HL-60 (cell line): ENCODE measurements around the gene ZMYND8.

Experiments used
- DNase-seq, 2 experiments: peaks; one replicate each; pipeline ENCODE4 v3.0.0-alpha.2; 2010 to 2020; ENCODE audit warnings: low read depth in 1 of 2, low spot score in 1 of 2
- H3K27ac ChIP-seq: fragments of 250-450 bp; sonication (Bioruptor Pico); replicated peaks from 2 replicates; pipeline ENCODE4 v1.5.1; 2020; ENCODE audit warnings: mild to moderate bottlenecking, moderate library complexity
- H3K27me3 ChIP-seq: fragments of 250-450 bp; sonication (Bioruptor Pico); 2 replicates; pipeline ENCODE4 v1.5.1; 2021; ENCODE audit warnings: mild to moderate bottlenecking, moderate library complexity; ENCODE audit not compliant: insufficient read depth, poor library complexity, severe bottlenecking
- H3K4me3 ChIP-seq: replicated peaks from 2 replicates; pipeline ENCODE4 v1.5.1; 2011; ENCODE audit warnings: mild to moderate bottlenecking, control low read depth, low read length; ENCODE audit not compliant: insufficient read depth
- CTCF ChIP-seq: IDR thresholded peaks from one replicate; pipeline ENCODE4 v1.5.1; 2011; ENCODE audit warnings: low read length, control low read depth, inconsistent platforms; ENCODE audit not compliant: insufficient read depth
- GABPA ChIP-seq: IDR thresholded peaks from 2 replicates; pipeline ENCODE4 v1.6.1; 2012; ENCODE audit warnings: low read depth
- POLR2AphosphoS5 ChIP-seq: IDR thresholded peaks from 2 replicates; pipeline ENCODE4 v1.6.1; 2012; ENCODE audit warnings: low read depth
- REST ChIP-seq: IDR thresholded peaks from 2 replicates; pipeline ENCODE4 v1.6.1; 2012; ENCODE audit warnings: low read depth; ENCODE audit not compliant: insufficient replicate concordance
- SPI1 ChIP-seq: IDR thresholded peaks from 2 replicates; pipeline ENCODE4 v1.6.1; 2012; ENCODE audit warnings: low read depth, mild to moderate bottlenecking, borderline replicate concordance

ZMYND8 gene

GRCh38 chr20:47235111-47235510, 121.4 kb downstream of the ZMYND8 start:
- Histone ChIP-seq H3K27ac (no peak overlapping the region), H3K4me3 (no peak overlapping the region), H3K27me3 (no peaks in the 10 kb centered on the region)
- TF ChIP-seq POLR2AphosphoS5: no peak
- no peak for TF ChIP-seq REST
- TF ChIP-seq SPI1: no peak
- no peak for TF ChIP-seq CTCF
- TF ChIP-seq GABPA: no peak
- no peak for DNase-seq

- Histone ChIP-seq H3K27me3 (no peaks in the 10 kb centered on the region), H3K27ac (no peak overlapping the region), H3K4me3 (no peak overlapping the region)
- no peak for DNase-seq
- TF ChIP-seq GABPA (no peak), SPI1 (no peak), CTCF (no peak), POLR2AphosphoS5 (no peak)
Measured at GRCh38 chr20:47233333-47234188, 122.9 kb downstream of the ZMYND8 start.

GRCh38 chr20:47232518-47232917, 124.0 kb downstream of the ZMYND8 start:
- Histone ChIP-seq H3K27me3 (no peaks in the 10 kb centered on the region), H3K27ac (no peak overlapping the region), H3K4me3 (no peak overlapping the region)
- TF ChIP-seq GABPA (no peak), SPI1 (no peak), CTCF (no peak), REST (no peak), POLR2AphosphoS5 (no peak)
- DNase-seq: no peak
